Fibroblast of the conjunctiva (primary cell): ENCODE results near the gene IL17A.
"Not testable (repeated sequence)": the region's sequence is repeated elsewhere in the genome, so short reads cannot be mapped to it uniquely, and the experiment has no call there.

Source experiments
- DNase-seq: peaks from one replicate; pipeline ENCODE4 v3.0.0-alpha.2; 2010; ENCODE audit warnings: low read depth

Gene IL17A

GRCh38 chr6:52164319-52165094, 21.7 kb upstream of the IL17A start:
- DNase-seq = no peak

GRCh38 chr6:52167267-52167666, 18.9 kb upstream of the IL17A start:
- DNase-seq = no peak

GRCh38 chr6:52168351-52168750, 17.8 kb upstream of the IL17A start:
- not testable (repeated sequence) for DNase-seq

- no peak for DNase-seq
Measured at GRCh38 chr6:52174118-52174517, 12.1 kb upstream of the IL17A start.

GRCh38 chr6:52176550-52176949, 9.6 kb upstream of the IL17A start:
- DNase-seq = no peak

- DNase-seq = no peak
Measured at GRCh38 chr6:52177961-52178360, 8.2 kb upstream of the IL17A start.

- no peak for DNase-seq
Measured at GRCh38 chr6:52180787-52181558, 5.2 kb upstream of the IL17A start.

- DNase-seq = no peak
Measured at GRCh38 chr6:52183131-52183713, 3.0 kb upstream of the IL17A start.

- no peak for DNase-seq
Measured at GRCh38 chr6:52186480-52186879, 305 bp downstream of the IL17A start.

- no peak for DNase-seq
Measured at GRCh38 chr6:52187098-52187497, 923 bp downstream of the IL17A start.

- DNase-seq = no peak
Measured at GRCh38 chr6:52189974-52190373, 3.8 kb downstream of the IL17A start.

- no peak for DNase-seq
Measured at GRCh38 chr6:52190409-52190808, 4.2 kb downstream of the IL17A start.

- DNase-seq = no peak
Measured at GRCh38 chr6:52191824-52192223, 5.6 kb downstream of the IL17A start.

GRCh38 chr6:52195886-52196285, 9.7 kb downstream of the IL17A start:
- DNase-seq = no peak

- not testable (repeated sequence) for DNase-seq
Measured at GRCh38 chr6:52200088-52200487, 13.9 kb downstream of the IL17A start.

- no peak for DNase-seq
Measured at GRCh38 chr6:52201046-52201445, 14.9 kb downstream of the IL17A start.

GRCh38 chr6:52201493-52201892, 15.3 kb downstream of the IL17A start:
- DNase-seq = no peak

- no peak for DNase-seq
Measured at GRCh38 chr6:52207066-52207465, 20.9 kb downstream of the IL17A start.

- DNase-seq = no peak
Measured at GRCh38 chr6:52208612-52209011, 22.4 kb downstream of the IL17A start.

GRCh38 chr6:52209770-52210169, 23.6 kb downstream of the IL17A start:
- no peak for DNase-seq

GRCh38 chr6:52210227-52210626, 24.1 kb downstream of the IL17A start:
- DNase-seq = no peak

- DNase-seq = no peak
Measured at GRCh38 chr6:52213127-52213526, 27.0 kb downstream of the IL17A start.

- no peak for DNase-seq
Measured at GRCh38 chr6:52215787-52216186, 29.6 kb downstream of the IL17A start.
